A549 treated with AZD2906 at 1 μM for 4 hours (cell line): ENCODE measurements around the gene BMAL1. TPM values are rescaled to one million over a fixed set of nuclear protein-coding genes. Genes with fewer than 3 reads are reported as not detected.

Source experiments
- total RNA-seq: library from RNA; stranded (reverse); fragments of 200-300 nt; extraction: Qiagen RNA extraction; gene quantifications from 5 replicates; pipeline ENCODE4 v1.2.3, GENCODE V29; 2022

BMAL1 gene
- 5.6 to 7.6 TPM (median 6.6 TPM) in 5 replicates for total RNA-seq

GRCh38 chr11:13277768-13278608 lies at the start of gene BMAL1:
TSS of gene BMAL1 (plus strand) at chr11:13277790. CDS start at chr11:13354309, 76,519 bp downstream.

Other genes starting within 250 kb of the BMAL1 start
- 36.3 to 54.0 TPM (median 40.6 TPM) in 5 replicates for gene BTBD10, start 185.4 kb downstream of the BMAL1 start, total RNA-seq
- gene PTH, start 218.2 kb downstream of the BMAL1 start, total RNA-seq: not detected in 5 replicates